ENCODE measurements around the gene ENG.
"Not testable (repeated sequence)": the region's sequence is repeated elsewhere in the genome, so short reads cannot be mapped to it uniquely, and the experiment has no call there.

The ENG gene

DNA sequence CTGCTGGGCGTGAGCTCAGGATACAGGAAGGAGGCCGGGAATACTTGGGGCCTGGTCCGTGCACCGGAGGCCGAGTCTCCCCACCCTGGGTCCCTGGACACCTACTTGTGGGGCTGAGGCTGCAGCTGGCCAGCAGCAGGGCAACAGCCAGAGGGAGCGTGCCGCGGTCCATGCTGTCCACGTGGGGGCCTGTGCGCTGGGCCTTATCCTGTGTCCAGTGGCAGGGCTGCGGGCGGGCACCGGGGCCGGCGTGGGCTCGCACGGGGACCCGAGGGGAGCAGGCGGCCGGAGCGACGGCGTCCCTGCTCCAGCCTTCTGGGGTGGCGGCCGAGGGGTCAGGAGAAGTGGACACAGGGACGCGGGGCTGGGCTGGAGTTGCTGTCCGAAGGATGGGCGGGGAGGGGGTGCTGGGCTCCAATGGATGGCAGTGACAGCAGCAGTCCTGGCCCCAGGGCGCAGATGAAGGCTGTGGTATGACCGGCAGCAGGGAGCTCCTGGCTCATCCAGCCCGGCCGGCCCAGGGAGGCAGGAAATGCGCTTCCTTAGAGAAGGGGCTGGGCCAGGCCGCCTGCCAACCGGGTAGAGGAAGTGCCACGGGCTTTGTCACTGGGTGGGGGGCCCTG is at the start of gene ENG:
TSS of gene ENG (minus strand) at position 475 of the 623 bp plus-strand sequence. CDS start at position 172, 303 bp downstream.
- DNase-seq = no peak

DNA sequence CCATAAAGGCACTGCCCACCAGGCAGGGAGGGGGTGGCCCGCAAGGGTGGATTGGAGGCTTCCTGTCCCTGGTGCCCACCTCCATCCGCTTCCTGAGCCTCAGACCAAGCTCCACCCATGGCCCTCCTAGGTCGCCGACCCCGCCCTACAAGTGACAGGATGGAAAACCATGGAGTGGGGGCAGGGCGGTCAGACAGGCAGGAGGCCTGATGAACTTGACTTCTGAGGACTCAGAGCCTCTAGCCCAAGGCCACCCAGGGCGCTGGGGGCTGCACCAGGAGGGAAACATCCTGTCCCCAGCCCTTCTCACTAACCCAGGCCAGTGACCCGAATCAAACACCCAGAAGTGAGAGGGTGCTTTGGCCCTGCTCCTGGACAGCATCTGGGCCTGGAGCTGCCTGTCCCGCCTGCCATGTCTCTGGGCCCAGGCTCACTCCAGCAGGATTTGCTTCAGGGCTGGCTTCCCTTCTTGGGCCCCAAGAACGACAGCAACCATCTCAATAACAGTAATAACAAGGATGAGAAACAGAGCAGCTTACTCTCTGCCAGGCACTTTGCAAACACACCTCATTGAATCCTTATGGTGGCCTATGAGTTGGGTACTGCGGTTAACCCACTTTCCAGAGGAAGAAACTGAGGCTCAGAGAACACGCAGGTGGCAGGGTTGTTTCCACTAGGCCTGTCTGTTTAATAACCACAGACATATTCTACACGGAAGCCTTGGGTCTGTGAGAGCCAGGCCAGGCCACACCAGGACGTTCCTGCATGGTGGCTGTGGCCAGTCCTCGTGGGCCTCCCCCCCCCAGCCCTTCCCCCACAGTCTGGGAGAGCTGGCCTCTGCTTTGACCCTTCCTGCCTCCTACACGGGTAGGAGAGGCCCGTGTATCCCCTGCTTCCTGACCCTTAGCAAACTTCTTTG is 49.4 kb upstream of the ENG start:
- DNase-seq = peak; percentile 63

GRCh38 chr9:127899128-127899943 is 44.9 kb upstream of the ENG start, which contains the start of gene ST6GALNAC6:
Gene ST6GALNAC6 (minus strand): TSS chr9:127899603. CDS start chr9:127897981, 1,622 bp downstream.
- DNase-seq = peak; percentile 60

DNA sequence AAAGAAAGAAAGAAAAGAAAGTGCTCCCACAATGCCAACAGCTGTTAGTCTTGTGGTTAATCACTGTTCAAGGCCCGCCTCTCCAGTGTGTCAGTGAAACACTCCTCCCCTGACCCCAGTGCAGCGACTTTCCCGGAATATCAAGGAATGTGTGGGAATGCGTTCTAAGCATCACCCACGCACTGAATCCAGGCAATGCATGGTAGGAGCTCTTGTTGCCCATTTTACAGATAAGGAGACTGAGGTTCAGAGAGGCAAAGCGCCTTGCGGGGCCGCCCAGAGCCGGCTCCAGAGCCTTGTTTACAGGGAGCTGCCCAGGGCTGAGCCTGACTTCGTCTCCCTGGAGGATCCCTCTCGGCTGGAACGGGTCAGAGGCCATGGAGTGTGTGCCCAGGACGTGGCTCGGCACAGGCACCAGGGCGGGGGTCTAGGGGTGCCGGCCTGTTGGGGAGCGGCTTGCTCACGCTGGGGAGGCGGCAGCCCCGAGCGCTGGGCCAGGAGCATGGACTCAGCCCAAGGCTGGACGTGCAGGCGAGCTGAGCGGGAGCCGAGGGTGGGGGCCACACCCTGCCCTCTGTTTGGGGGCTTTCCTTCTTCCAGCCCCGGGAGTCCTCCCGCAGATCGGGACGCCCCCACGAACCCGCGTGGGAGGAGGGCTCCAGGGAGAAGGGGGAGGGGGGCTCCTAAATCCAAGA is 44.1 kb upstream of the ENG start:
- DNase-seq = no peak

- no peak for DNase-seq
These were observed 42.8 kb upstream of the ENG start for GRCh38 chr9:127897193-127897692.

GRCh38 chr9:127896395-127897192 is 42.1 kb upstream of the ENG start:
- DNase-seq = no peak

- DNase-seq = no peak
These were observed 41.4 kb upstream of the ENG start for GRCh38 chr9:127895811-127896210.

DNA sequence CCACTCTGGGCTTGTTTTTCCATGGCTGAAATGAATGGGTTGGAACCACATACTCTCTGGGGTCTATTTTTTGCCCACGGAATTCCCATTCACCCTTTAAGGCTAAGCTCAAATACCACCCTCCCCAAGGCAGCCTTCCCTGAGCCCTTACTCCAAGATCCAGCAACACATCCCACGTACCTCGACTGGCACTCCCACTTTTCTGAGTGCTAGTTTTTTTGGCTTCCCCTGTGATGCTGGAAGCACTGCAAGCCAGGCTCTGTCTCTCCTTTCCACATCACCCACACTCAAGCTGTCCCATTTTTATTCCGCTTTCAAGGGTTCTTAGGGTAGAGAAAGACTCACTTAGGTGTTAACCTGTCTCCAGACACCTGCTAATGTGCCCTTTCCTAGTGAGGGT is 38.9 kb upstream of the ENG start:
- no peak for DNase-seq

- DNase-seq = no peak
These were observed 38.4 kb upstream of the ENG start for GRCh38 chr9:127892831-127893230.

GRCh38 chr9:127890053-127890452 is 35.6 kb upstream of the ENG start:
- no peak for DNase-seq

DNA sequence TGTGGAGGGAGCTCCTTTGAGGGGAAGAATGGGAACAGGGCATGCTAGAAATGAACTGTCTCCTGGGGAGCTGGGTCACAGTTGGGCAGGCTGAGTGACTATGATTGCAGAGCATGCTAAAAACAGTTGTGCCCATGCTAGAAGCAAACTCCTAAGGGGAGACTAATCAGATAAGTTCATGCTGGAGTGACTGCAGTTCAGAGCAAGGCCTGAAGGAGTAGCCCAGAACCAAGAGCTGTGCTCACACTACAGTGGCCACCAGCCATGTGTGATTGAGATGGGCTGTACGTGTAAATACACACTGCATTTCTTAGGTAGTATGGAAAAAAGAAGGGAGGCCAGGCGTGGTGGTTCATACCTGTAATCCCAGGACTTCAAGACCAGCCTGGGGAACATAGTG is 33.3 kb upstream of the ENG start:
- DNase-seq = no peak

- DNase-seq = no peak
These were observed 32.0 kb upstream of the ENG start for GRCh38 chr9:127886401-127886972.

GRCh38 chr9:127885508-127886281 is 31.2 kb upstream of the ENG start:
- no peak for DNase-seq

DNA sequence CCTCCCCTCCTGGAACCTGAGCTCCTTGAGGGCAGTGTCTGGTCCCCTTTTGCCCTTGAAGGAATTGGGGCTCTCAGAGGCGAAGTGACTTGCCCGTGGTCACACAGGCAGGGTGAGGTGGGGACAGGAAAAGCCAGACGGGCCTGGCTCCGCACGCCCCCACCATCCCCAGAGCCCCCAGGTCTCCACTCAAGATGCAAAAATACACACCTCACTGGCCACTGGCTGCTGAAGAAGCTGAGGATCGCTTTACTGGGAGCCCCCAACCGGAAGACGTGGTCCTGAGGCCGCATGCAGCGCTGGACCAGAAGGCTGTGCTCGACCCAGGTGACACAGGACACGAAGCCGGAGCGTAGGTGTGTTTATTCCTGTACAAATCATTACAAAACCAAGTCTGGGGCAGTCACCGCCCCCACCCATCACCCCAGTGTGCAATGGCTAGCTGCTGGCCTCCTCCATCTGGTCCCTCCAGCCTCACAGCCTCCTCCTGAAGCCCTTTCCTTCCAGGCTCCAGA is 30.6 kb upstream of the ENG start:
- no peak for DNase-seq

- DNase-seq = no peak
These were observed 30.0 kb upstream of the ENG start for GRCh38 chr9:127884427-127884911.

- no peak for DNase-seq
These were observed 29.5 kb upstream of the ENG start for GRCh38 chr9:127883959-127884358.

DNA sequence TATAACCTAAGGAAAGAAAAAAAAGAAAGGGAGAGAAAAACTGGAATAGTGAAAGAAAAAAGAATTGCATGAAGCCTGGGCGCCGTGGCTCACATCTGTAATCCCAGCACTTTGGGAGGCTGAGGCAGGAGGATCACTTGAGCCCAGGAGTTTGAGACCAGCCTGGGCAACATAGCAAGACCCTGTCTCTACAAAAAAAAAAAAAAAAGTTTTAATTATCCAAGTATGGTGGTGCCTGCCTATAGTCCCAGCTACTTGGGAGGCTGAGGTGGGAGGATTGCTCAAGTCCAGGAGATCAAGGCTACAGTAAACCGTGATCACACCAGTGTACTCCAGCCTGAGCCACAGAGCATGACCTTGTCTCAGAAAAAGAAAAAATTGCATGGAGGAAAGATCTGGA is 27.3 kb upstream of the ENG start:
- DNase-seq = not testable (repeated sequence)

GRCh38 chr9:127880143-127880542 is 25.7 kb upstream of the ENG start:
- DNase-seq = no peak

DNA sequence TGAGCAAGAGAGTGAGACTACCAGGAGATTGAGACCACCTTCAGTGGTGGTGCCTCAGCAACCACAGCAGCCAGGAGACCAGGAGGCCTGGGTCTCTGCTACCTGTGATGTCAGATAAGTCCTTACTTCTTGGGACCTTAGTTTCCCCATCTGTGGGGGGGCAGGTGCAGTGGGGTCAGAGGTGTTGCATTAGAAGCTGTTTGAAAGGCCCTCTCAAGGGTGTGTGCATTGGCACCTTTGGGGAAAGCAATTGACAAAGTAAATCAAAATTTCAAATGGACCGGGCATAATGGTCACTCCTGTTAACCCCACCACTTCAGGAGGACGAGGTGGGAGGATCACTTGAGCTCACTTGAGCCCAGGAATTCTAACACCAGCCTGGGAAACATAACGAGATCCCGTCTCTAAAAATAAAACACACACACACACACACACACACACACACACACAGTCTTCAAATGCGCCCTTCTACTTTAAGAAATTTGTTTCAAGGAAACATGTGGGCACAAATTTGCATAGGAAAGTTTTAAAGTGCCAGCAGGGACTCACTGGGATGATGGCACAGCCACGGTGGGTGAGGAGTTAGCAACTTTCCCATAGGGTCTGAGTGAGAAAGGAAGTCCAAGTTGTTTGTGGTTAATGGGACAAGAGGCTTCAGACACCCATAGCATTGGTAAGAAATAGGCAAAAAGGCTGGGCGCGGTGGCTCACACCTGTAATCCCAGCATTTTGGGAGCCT is 24.4 kb upstream of the ENG start:
- no peak for DNase-seq

Data from activated gamma-delta T cell treated with Interleukin-2 at 50 U/mL for 16 hours (primary cell).